ENCODE measurements around the gene FAAP100. TPM values are rescaled to one million over a fixed set of nuclear protein-coding genes. Genes with fewer than 3 reads are reported as not detected.
"Not testable (repeated sequence)": the region's sequence is repeated elsewhere in the genome, so short reads cannot be mapped to it uniquely, and the experiment has no call there.

Gene FAAP100
- total and polyA plus RNA-seq, 8 donors: 23.0 to 33.7 (median 28.3) TPM

GRCh38 chr17:81535007-81535328 is 17.2 kb downstream of the FAAP100 start:
- Histone ChIP-seq H3K27me3 (peaks cover 3 to 59% of the 10 kb centered on the region in 2 donors), H3K27ac (no peak overlapping the region), H3K9me3 (no peaks in the 10 kb centered on the region), H3K4me1 (peaks cover 6 to 19% of the 10 kb centered on the region in 2 donors), H3K4me3 (no peak overlapping the region), H3K36me3 (peaks cover 0 to 22% of the 10 kb centered on the region in 2 donors)
- TF ChIP-seq CTCF (IDR thresholded peaks at IDR 0.05): no peak
- intact Hi-C loops (cut with DNase I): no loop called here
- no peak for ATAC-seq
- DNase-seq: no peak

- Histone ChIP-seq H3K4me3 (no peak overlapping the region), H3K9me3 (no peaks in the 10 kb centered on the region), H3K36me3 (peaks cover 0 to 16% of the 10 kb centered on the region in 2 donors), H3K4me1 (peaks cover 6 to 19% of the 10 kb centered on the region in 2 donors), H3K27me3 (peaks cover 3 to 64% of the 10 kb centered on the region in 2 donors), H3K27ac (no peak overlapping the region)
- no peak for ATAC-seq
- no peak for TF ChIP-seq CTCF (IDR thresholded peaks at IDR 0.05)
- DNase-seq: peak in 1 of 4 donors; percentile 51
- intact Hi-C loops (cut with DNase I): no loop called here
Measured at GRCh38 chr17:81534157-81535006, 17.8 kb downstream of the FAAP100 start.

GRCh38 chr17:81533339-81534141 is 18.6 kb downstream of the FAAP100 start:
- peaks cover 6 to 19% of the 10 kb centered on the region in 2 donors for H3K4me1 ChIP-seq
- H3K36me3 ChIP-seq: peaks cover 0 to 8% of the 10 kb centered on the region in 2 donors
- no peak for ATAC-seq
- intact Hi-C loops (cut with DNase I): no loop called here
- peak in 1 of 4 donors; percentile 53 for DNase-seq
- H3K27ac ChIP-seq: no peak overlapping the region
- TF ChIP-seq CTCF (IDR thresholded peaks at IDR 0.05): no peak
- peaks cover 3 to 69% of the 10 kb centered on the region in 2 donors for H3K27me3 ChIP-seq
- H3K9me3 ChIP-seq: no peaks in the 10 kb centered on the region
- no peak overlapping the region for H3K4me3 ChIP-seq

GRCh38 chr17:81532490-81533287 is 19.5 kb downstream of the FAAP100 start:
- Histone ChIP-seq H3K36me3 (no peaks in the 10 kb centered on the region), H3K27ac (no peak overlapping the region), H3K4me1 (peaks cover 7 to 17% of the 10 kb centered on the region in 2 donors), H3K4me3 (no peak overlapping the region), H3K27me3 (peaks cover 5 to 69% of the 10 kb centered on the region in 2 donors), H3K9me3 (no peaks in the 10 kb centered on the region)
- ATAC-seq: no peak
- intact Hi-C loops (cut with DNase I): no loop called here
- no peak for TF ChIP-seq CTCF (IDR thresholded peaks at IDR 0.05)
- peak in 1 of 4 donors; percentile 52 for DNase-seq

- DNase-seq; ATAC-seq; H3K9me3 ChIP-seq; H3K27ac ChIP-seq; H3K36me3 ChIP-seq; intact Hi-C loops (cut with DNase I); H3K4me1 ChIP-seq; H3K4me3 ChIP-seq: not testable (repeated sequence)
- peaks cover 5 to 69% of the 10 kb centered on the region in 2 donors for H3K27me3 ChIP-seq
Measured at GRCh38 chr17:81531998-81532404, 20.2 kb downstream of the FAAP100 start.

- intact Hi-C loops (cut with DNase I); H3K4me3 ChIP-seq; H3K36me3 ChIP-seq; ATAC-seq; H3K9me3 ChIP-seq; H3K27ac ChIP-seq; H3K4me1 ChIP-seq: not testable (repeated sequence)
- DNase-seq: peak in 1 of 4 donors; percentile 43
- peaks cover 5 to 69% of the 10 kb centered on the region in 2 donors for H3K27me3 ChIP-seq
Measured at GRCh38 chr17:81531013-81531412, 21.1 kb downstream of the FAAP100 start.
